GM19372 (cell line): Measurements from ENCODE around the gene PHACTR4.
"Not testable (repeated sequence)": the region's sequence is repeated elsewhere in the genome, so short reads cannot be mapped to it uniquely, and the experiment has no call there.

ENCODE experiments used
- ATAC-seq: cut with Tn5 transposase; IDR thresholded peaks from one replicate; pipeline ENCODE4 v1.9.1; 2021; ENCODE audit warnings: mild to moderate bottlenecking, low read depth, moderate library complexity; ENCODE audit not compliant: unreplicated experiment

The PHACTR4 gene

GRCh38 chr1:28369371-28370238 is at the start of gene PHACTR4:
PHACTR4 (plus strand) TSS chr1:28369740; CDS start chr1:28407448, 37,708 bp downstream.
- peak; percentile 81 for ATAC-seq

GRCh38 chr1:28322194-28322593 is 47.3 kb upstream of the PHACTR4 start:
- ATAC-seq: no peak

GRCh38 chr1:28323720-28324119 is 45.8 kb upstream of the PHACTR4 start:
- ATAC-seq: no peak

GRCh38 chr1:28326515-28326914 is 43.0 kb upstream of the PHACTR4 start:
- no peak for ATAC-seq

GRCh38 chr1:28326984-28327383 is 42.6 kb upstream of the PHACTR4 start:
- ATAC-seq: no peak

- not testable (repeated sequence) for ATAC-seq
Measured at GRCh38 chr1:28327431-28327830, 42.1 kb upstream of the PHACTR4 start.

GRCh38 chr1:28328228-28328648 is 41.3 kb upstream of the PHACTR4 start:
- no peak for ATAC-seq

GRCh38 chr1:28329395-28330153 is 40.0 kb upstream of the PHACTR4 start:
- ATAC-seq: peak; percentile 13

GRCh38 chr1:28338897-28339296 is 30.6 kb upstream of the PHACTR4 start:
- no peak for ATAC-seq

- ATAC-seq: no peak
Measured at GRCh38 chr1:28339551-28339950, 30.0 kb upstream of the PHACTR4 start.

GRCh38 chr1:28340221-28340974 is 29.1 kb upstream of the PHACTR4 start:
- ATAC-seq: no peak

GRCh38 chr1:28341591-28341990 is 27.9 kb upstream of the PHACTR4 start:
- no peak for ATAC-seq

GRCh38 chr1:28343405-28343804 is 26.1 kb upstream of the PHACTR4 start:
- ATAC-seq: no peak

GRCh38 chr1:28353248-28353810 is 16.2 kb upstream of the PHACTR4 start:
- ATAC-seq: not testable (repeated sequence)

GRCh38 chr1:28354121-28354520 is 15.4 kb upstream of the PHACTR4 start:
- ATAC-seq: no peak

- ATAC-seq: no peak
Measured at GRCh38 chr1:28358716-28359115, 10.8 kb upstream of the PHACTR4 start.

- ATAC-seq: no peak
Measured at GRCh38 chr1:28359592-28360239, 9.8 kb upstream of the PHACTR4 start.

- ATAC-seq: no peak
Measured at GRCh38 chr1:28364888-28365287, 4.7 kb upstream of the PHACTR4 start.

- no peak for ATAC-seq
Measured at GRCh38 chr1:28365864-28366263, 3.7 kb upstream of the PHACTR4 start.

GRCh38 chr1:28368608-28369007 is 932 bp upstream of the PHACTR4 start:
- ATAC-seq: not testable (repeated sequence)
